ENCODE results near the gene TAAR5.
"Not testable (repeated sequence)": the region's sequence is repeated elsewhere in the genome, so short reads cannot be mapped to it uniquely, and the experiment has no call there.

The TAAR5 gene, protein sequence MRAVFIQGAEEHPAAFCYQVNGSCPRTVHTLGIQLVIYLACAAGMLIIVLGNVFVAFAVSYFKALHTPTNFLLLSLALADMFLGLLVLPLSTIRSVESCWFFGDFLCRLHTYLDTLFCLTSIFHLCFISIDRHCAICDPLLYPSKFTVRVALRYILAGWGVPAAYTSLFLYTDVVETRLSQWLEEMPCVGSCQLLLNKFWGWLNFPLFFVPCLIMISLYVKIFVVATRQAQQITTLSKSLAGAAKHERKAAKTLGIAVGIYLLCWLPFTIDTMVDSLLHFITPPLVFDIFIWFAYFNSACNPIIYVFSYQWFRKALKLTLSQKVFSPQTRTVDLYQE

DNA sequence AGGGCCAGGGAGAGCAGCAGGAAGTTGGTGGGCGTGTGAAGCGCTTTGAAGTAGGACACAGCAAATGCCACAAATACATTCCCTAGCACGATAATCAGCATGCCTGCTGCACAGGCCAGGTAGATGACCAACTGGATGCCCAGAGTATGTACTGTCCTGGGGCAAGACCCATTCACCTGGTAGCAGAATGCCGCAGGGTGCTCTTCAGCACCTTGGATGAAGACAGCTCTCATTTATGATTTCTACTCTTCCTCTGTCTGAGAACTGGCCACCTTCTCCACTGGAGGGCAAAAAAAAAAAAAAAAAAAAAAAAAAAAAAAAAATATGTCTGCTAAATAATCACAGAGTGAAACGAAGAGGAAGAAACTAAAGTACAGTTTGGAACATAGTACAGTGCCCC, at the start of gene TAAR5:
Gene TAAR5, minus strand, starts transcription at position 288 of the 400 bp plus-strand sequence. Its CDS starts 55 bp downstream, at position 233.
- no peak for DNase-seq (ENCODE audit: low read depth)

DNA sequence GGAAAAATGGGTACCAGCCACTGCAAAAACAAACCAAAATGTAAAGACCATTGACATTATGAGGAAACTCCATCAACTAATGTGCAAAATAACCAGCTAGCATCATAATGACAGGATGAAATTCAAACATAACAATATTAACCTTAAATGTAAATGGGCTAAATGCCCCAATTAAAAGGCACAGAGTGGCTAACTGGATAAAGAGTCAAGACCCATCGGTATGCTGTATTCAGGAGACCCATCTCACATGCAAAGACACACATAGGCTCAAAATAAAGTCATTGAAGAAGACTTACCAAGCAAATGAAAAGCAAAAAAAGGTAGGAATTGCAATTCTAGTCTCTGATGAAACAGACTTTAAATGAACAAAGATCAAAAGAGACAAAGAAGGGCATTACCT, 47.6 kb upstream of the TAAR5 start:
- DNase-seq (ENCODE audit: low read depth): not testable (repeated sequence)

DNA sequence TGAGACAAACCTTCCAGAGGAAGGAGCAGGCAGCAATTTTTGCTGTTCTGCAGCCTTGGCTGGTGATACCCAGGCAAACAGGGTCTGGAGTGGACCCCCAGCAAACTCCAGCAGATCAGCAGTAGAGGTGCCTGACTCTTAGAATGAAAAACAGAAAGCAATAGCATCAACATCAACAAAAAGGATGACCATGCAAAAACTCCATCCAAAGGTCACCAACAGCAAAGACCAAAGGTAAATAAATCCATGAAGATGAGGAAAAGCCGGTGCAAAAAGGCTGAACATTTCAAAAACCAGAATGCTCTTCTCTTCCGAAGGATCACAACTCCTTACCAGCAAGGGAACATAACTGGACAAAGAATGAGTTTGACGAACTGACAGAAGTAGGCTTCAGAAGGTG, 46.4 kb upstream of the TAAR5 start:
- not testable (repeated sequence) for DNase-seq (ENCODE audit: low read depth)

DNA sequence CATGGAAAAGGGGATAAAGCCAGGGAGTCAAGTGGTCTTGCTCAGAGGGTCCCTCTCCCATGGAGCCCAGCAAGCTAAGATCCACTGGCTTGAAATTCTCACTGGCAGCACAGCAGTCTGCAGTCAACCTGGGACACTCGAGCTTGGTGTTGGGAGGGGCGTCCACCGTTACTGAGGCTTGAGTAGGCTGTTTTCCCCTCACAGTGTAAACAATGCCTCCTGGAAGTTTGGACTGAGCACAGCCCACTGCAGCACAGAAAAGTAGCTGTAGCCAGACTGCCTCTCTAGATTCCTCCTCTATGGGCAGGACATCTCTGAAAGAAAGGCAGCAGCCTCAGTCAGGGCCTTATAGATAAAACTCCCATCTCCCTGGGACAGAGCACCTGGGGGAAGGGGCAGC, 45.7 kb upstream of the TAAR5 start:
- DNase-seq (ENCODE audit: low read depth): not testable (repeated sequence)

DNA sequence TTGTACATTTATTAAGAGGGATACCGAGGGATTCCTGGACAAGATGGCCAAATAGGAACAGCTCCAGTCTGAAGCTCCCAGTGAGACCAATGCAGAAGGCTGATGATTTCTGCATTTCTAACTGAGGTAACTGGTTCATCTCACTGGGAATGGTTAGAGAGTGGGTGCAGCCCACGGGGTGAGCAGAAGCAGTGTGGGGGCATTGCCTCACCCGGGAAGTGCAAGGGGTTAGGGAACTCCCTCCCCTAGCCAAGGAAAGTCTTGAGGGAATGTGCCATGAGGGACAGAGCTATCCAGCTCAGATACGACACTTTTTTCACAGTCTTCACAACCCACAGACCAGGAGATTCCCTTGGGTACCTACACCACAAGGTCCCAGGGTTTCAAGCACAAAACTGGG, 45.3 kb upstream of the TAAR5 start:
- DNase-seq (ENCODE audit: low read depth): no peak

DNA sequence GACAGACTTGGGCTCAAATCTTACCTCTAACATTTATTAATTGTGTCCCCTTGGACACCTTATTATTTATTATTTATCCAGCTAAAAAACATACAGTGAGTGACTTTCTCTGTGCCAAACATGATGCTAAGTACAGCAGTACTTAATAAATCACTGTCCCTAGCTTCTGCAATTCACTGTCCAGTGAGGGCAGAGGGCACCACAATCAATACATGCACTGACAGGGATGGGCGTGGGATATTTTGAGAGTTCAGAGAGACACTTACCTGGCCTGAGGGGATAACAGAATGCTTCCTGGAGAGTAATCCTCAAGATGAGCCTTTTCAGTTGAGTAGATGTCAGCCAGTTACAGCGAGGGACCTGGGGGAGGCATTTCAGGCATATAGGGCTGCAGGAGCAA, 43.8 kb upstream of the TAAR5 start:
- DNase-seq (ENCODE audit: low read depth): no peak

DNA sequence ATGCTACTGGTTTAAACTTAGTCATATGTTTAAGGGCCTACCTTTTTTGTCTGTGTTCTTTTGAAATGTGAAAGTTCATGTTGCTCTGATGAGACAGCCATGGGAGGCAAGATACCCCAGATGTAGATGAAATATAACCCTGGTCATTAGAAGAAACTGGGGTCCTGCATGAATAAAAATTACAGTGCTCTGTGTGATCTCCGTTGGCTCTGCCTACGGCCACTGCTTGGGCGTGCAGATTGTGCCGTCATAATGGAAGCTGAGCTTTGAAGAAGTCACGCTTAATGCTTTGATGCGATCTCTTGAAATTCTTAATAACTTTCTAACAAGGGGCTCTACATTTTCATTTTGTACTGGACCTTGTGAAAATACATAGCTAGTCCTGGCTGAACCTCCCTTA, 34.6 kb upstream of the TAAR5 start, which contains the start of gene TAAR2:
Gene TAAR2, minus strand, starts transcription at position 101 of the 400 bp plus-strand sequence. Its CDS starts 0 bp downstream, at position 101.
- no peak for DNase-seq (ENCODE audit: low read depth)

DNA sequence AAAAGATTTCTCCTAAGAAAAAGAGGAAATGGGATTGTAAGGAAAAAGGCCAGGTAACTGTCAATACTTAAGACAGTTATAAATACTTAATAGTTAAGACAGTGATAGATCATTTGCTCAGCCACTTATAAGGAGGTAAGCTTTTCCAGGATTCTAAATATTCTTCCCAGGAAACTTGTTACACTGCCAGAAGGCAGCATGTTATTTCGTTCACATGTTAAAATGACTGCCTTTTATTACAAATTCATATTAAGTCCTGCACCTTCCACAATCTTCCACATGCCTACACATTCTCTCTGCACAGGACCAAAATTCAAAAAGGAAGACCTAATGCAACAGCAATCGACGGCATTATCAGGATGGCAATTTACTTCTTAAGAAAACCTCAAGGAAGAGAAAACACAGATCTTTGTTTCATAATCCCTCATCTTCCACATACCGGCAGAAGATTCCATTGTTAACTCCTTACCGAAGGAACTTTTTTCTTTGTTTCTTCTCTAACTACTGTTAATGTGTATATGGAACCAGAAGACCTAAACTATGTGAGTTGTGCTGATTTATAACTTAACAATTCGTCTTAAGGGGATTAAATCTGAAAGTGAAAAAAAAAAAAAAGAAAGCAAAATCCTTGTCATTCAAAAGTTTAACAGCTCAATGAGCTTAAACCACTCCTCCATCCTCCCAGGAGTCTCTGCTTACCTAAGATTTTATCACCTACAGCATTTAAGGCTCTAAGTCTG, 33.7 kb upstream of the TAAR5 start:
- no peak for DNase-seq (ENCODE audit: low read depth)

DNA sequence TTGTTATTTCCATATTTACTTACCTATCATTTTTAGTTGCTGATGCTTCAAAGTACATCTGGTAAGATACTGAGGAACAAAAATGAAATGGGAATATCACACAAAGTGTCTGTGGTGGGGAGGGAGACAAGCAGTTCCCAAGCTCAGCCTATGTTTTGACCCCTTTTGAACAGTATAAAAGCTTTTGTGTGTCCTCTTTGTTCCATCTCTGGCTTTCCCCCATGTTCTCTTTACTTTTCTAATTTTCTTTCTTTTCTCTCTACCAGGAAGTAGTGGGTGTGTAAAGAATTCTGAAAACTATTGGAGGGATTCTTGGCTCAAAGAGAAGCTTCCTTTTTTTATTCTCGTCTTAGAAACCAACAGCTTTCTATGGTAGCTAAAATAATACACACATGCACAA, 27.1 kb upstream of the TAAR5 start:
- no peak for DNase-seq (ENCODE audit: low read depth)

DNA sequence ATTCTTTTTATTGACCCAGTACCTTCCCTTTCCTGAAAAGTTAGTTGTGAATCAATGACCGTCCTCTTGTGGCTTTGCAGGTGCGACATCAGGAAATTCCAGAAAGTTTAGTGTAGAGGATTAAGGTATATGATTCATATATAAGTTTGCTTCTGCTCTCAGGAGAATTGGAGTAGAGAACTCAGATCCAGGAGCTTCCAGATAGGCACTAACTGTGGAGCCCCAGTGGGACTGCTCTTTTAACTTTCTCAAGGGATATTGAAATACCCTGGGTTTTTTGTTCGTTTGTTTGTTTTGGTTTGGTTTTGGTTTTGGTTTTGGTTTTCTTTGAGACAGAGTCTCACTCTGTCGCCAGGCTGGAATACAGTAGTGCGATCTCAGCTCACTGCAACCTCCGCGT, 25.0 kb upstream of the TAAR5 start:
- DNase-seq (ENCODE audit: low read depth): no peak

DNA sequence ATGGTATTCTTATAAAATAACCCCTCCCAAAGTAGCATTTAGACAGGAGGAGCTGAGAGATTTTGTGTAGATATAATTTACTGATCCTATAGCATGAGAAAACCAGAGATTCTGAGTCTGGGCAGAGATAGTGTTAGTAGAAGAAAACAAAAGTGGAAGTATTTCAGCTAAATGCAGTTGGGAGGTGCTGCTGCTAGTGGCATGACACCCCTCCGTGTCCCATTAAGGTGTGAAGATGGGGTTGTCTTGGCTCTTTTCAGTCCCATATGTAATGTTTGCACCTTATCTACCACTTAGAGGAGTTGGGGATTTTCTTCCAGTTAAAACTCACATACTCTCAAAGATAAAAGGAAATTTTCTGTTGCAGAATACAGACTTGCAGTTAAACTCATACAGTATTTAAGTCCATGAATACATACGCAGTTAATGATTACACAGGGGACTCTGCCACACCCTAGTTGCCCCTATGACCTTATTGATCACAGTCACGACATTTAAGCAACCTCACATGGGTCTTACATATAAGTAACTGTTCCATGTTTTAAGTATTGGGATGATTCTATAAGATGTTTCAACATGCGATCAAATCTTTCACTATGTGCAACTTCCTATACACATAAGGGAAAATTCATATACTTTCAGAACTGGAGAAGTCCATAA, 23.0 kb upstream of the TAAR5 start:
- DNase-seq (ENCODE audit: low read depth): no peak

DNA sequence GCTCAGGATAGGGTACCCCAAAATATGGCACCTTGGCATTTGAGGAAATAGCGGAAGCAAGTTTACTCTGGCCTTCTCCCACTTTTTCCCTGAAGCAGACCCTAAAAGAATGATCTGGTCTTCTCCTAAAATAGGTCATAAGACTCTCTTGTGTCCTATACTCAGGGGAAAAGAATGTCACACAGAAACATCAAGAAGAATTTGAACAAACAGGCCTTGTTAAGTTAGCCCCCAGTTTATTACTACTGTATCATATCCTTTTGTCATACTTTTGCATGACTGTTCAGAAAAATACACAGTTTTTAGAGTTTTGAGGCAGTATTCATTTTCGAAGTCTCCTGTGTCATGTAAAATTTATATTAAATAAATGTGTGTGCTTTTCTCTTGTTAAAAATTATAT, 22.1 kb upstream of the TAAR5 start:
- no peak for DNase-seq (ENCODE audit: low read depth)

DNA sequence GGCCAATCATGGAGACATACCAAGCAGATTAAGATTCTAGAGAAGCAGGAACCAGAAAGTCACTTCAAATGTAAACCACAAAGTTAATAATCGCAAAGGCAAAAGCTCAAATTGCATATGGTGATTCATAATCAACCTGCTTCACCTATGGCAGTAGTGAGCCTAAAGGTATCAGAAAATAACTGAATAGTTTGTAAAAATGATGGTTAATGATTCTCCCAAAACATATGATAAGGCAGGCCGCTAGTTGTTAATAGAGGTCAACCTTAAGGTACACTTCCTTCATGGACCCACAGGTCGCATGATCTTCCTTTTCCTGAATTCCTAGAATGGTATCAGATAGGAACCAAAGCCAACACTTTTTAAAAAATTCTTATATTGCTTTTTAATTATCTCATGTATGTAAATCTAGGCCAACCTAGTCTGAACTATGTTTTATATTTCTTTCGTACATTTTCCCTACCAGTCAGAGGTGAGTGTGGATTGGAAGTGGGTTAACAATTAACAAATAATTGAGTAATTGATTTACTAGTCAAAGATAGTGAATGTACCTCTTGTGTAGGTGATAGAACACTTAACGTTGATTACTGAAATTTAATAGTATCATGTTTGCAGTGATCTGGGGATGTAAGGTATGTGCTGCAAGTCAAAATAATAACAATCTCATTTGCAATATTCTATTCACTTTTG, 18.1 kb upstream of the TAAR5 start:
- no peak for DNase-seq (ENCODE audit: low read depth)

DNA sequence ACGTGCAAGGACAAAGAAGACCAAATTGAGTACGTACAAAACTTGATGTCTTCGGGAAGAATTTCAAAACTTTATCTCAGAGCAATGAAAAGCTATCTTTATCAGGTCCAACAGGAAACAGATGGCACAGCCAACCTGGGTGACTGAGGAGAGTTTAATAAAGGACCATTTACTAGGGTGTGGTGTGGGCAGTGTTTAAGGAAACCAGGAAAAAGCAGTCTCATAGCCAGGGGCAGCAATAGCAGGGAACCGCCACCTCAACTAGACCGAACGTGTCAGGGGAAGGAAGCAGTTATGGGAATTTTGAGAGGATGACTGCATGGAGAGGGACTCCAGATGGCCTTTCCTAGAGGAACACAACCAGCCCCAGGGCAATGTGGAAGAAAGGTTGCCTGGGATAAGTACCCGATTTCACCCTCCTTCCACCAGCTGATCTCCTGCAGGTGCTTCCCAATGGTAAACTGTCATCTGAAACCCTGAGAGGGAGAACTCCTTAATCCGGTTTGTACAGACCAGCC, 15.2 kb upstream of the TAAR5 start:
- DNase-seq (ENCODE audit: low read depth): no peak

DNA sequence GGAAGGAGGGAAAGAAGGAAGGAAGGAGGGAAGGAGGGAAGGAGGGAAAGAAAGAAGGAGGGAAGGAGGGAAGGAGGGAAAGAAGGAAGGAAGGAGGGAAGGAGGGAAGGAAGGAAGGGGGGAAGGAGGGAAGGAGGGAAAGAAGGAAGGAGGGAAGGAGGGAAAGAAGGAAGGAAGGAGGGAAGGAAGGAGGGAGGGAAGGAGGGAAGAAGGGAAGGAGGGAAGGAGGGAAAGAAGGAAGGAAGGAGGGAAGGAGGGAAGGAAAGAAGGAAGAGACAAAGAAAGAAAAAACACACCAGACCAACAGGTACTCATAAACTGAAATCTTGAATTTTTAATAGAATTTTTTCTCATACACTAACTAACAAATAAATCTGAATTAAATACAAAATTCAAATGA, 11.4 kb upstream of the TAAR5 start:
- not testable (repeated sequence) for DNase-seq (ENCODE audit: low read depth)

DNA sequence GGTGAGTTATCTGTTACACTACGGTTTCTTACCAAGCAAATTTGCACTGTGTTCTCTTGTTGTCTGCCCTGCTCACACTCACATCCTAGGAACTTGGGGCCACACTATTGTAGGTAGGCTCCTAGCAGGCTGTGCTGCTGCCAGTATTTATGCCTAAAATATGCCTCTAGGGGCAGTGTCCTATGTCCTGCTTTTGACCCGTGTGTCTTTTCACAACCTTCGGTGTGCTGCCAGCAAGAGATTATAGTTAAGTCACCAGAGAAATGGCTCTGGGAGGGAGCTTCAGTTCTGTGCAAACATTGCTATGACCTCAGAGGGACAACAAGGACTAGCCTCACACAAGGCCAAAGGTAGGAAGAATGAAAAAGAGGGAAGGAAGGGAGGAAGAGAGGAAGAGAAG, 8.9 kb upstream of the TAAR5 start:
- DNase-seq (ENCODE audit: low read depth): no peak

DNA sequence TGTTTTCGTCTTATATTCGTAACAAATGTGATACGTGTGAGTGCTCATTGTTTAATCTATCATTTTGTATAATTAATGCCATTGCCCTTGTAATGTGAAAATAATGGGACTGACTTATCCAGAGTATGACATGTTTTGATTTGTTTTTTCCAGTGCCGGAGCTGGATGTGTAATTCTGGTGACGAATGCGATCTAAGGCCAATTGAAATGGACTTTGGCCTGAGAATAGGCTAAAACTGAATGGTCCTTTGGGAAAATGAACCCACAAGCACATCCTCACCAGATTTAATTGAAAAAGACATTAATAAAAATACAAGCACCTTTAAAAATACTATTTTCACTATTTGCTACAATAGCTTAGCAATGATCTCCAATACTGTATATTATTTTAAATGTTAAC, 6.7 kb upstream of the TAAR5 start:
- no peak for DNase-seq (ENCODE audit: low read depth)

DNA sequence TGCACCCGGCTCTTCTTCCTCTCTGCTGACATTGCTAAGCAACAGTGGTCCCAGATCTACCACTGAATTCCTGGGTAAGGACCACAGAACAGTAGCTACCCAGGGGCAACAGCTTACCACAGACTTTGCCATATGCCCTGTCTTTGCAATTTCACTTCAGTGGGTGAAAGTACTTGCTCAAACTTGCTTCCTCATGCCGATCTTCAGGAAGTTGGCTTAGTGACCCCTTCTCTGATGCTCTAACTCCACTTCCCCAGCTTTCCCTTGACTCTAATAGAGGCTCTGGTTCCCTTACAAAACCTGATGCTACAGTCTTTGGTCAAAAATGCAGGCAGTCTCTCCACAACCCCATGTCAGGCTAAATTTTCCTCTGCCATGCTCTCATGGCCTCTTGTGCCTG, 3.3 kb upstream of the TAAR5 start:
- no peak for DNase-seq (ENCODE audit: low read depth)

DNA sequence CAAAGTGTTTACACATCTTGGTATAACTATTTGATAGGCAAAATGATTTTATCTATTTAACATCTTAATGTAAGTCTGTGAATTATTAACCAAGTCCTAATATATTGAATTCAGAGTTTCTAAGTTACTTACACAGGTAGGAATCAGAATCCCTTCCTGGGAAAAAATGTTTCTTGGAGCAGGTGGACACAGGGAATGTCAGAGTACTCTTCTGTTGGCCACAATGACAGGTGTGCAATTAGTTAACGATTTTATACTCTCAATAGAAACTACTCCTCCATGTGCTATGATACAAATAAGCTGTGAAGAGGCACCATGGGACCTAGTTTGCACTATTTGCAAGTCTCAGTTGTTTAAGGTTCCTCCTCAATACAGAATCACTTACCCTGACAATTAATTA, 821 bp upstream of the TAAR5 start:
- no peak for DNase-seq (ENCODE audit: low read depth)

DNA sequence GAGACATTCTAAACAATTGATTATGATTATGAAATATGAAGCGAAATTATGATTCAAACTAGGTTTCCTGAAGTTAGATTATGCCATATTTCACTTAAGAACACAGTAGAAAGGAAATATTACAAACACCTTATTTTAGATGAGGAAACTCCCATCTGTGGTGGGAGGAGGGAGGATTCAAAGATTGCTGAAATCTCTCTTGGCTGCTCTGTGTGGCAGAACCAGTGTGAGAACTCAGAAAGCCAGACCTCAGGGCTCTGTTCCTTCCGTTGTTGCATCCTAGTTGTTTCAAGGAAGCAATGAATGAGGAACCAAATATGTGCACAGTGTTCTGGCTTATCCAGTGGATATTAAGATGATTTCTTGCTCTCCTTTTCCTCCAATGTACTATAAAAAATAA, 2.1 kb downstream of the TAAR5 start:
- DNase-seq (ENCODE audit: low read depth): no peak

DNA sequence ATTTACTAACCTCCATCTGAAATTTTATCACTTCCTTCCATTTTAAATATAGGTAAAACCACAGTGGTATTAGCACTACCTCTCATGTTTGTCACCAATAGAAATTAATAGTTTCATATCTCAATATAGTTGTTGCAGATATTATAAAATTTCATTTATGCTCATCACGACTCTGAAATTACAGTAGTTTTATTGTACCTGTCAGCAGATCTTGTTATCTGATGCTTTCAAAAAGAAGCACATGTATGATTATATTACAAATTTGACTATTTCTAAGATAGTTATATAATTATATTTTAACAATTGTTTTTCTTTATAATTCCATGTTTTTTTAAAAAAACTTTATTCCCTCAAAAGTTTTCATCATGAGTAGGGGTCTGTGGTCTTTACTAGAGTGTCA, 4.8 kb downstream of the TAAR5 start:
- DNase-seq (ENCODE audit: low read depth): no peak

DNA sequence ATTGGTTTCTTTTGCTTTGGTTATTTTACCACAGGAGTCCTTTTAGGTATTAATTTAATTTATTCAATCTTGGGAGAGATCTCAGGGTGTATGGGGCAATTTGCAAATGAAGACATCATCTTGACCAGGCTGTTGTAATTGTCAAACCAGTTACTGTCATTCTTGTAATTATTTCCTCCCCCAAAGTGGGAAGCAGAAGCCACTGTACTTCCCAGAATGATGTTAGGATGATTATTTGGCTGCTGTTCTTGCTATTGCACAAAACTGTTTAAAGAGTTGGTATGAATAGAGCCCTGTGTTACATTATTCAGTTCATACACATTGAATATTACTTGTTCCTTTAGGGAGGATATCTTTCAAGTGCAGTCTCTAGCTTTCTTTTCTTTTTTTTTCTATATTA, 17.8 kb downstream of the TAAR5 start:
- DNase-seq (ENCODE audit: low read depth): no peak

Data from stimulated activated CD8-positive, alpha-beta memory T cell treated with anti-CD3 and anti-CD28 coated beads, Interleukin-12 subunit alpha, Interleukin-12 subunit beta, amount 100 ng/mL, for 4 hours (primary cell).